ENCODE measurements around the gene IZUMO2. TPM values are rescaled to one million over a fixed set of nuclear protein-coding genes. Genes with fewer than 3 reads are reported as not detected.

The IZUMO2 gene
- not detected in 2 replicates for total RNA-seq (2014; rRNA removed; shearing (Covaris generic))

GRCh38 chr19:50162988-50163387 is at the start of gene IZUMO2:
TSS of gene IZUMO2 (minus strand) at chr19:50163281. CDS start at chr19:50163194, 87 bp downstream.

GRCh38 chr19:50203281-50204080 is 40.4 kb upstream of the IZUMO2 start, which contains the start of gene MYH14:
TSS of gene MYH14 (plus strand) at chr19:50203622. CDS start at chr19:50210366, 6,744 bp downstream.

Other genes starting within 250 kb of the IZUMO2 start
- gene ATF5, start 234.1 kb downstream of the IZUMO2 start, total RNA-seq (2014; rRNA removed; shearing (Covaris generic)), result 18.3 and 19.9 TPM in 2 replicates
- 53.5 and 57.3 TPM in 2 replicates for gene NUP62, start 233.8 kb downstream of the IZUMO2 start, total RNA-seq (2014; rRNA removed; shearing (Covaris generic))
- gene SIGLEC11, start 202.1 kb downstream of the IZUMO2 start, total RNA-seq (2014; rRNA removed; shearing (Covaris generic)), result not detected in 2 replicates
- gene VRK3, start 137.9 kb downstream of the IZUMO2 start, total RNA-seq (2014; rRNA removed; shearing (Covaris generic)), result 12.9 and 16.6 TPM in 2 replicates
- 10.6 and 17.8 TPM in 2 replicates for gene ZNF473, start 137.3 kb downstream of the IZUMO2 start, total RNA-seq (2014; rRNA removed; shearing (Covaris generic))
- 6.8 and 6.9 TPM in 2 replicates for gene MYH14, start 40.3 kb upstream of the IZUMO2 start, total RNA-seq (2014; rRNA removed; shearing (Covaris generic))
- 1.2 and 1.5 TPM in 2 replicates for gene KCNC3, start 166.1 kb upstream of the IZUMO2 start, total RNA-seq (2014; rRNA removed; shearing (Covaris generic))
- gene NAPSA, start 202.4 kb upstream of the IZUMO2 start, total RNA-seq (2014; rRNA removed; shearing (Covaris generic)), result not detected in 2 replicates
- 117 and 120 TPM in 2 replicates for gene NR1H2, start 213.2 kb upstream of the IZUMO2 start, total RNA-seq (2014; rRNA removed; shearing (Covaris generic))
- gene POLD1, start 221.1 kb upstream of the IZUMO2 start, total RNA-seq (2014; rRNA removed; shearing (Covaris generic)), result 130 and 138 TPM in 2 replicates

Data from A375 (cell line).